Ascending aorta (tissue), 2 donors: ENCODE measurements around the gene MED27. TPM values are rescaled to one million over a fixed set of nuclear protein-coding genes. Genes with fewer than 3 reads are reported as not detected.
A peak's percentile ranks its signal among the peaks of the same experiment; 100 is the strongest.

ENCODE experiments used
- DNase-seq, 2 donors: peaks; one replicate each; pipeline ENCODE4 v3.0.0-alpha.2; 2019; ENCODE audit warnings: low spot score in 2 of 2
- H3K27ac ChIP-seq, 2 donors: fragments of 200-600 bp; sonication (generic); one replicate each; pipeline ENCODE4 v1.5.1; 2016 to 2017; ENCODE audit warnings: mild to moderate bottlenecking in 1 of 2
- H3K27me3 ChIP-seq: fragments of 200-600 bp; sonication (generic); one replicate; pipeline ENCODE4 v1.5.1; 2017
- H3K36me3 ChIP-seq, 2 donors: fragments of 200-600 bp; sonication (generic); one replicate each; pipeline ENCODE4 v1.5.1; 2016
- H3K4me1 ChIP-seq, 2 donors: fragments of 200-600 bp; sonication (generic); one replicate each; pipeline ENCODE4 v1.5.1; 2016 to 2017; ENCODE audit warnings: mild to moderate bottlenecking in 1 of 2
- H3K4me3 ChIP-seq, 2 donors: fragments of 200-600 bp; sonication (generic); one replicate each; pipeline ENCODE4 v1.5.1; 2016 to 2017; ENCODE audit warnings: mild to moderate bottlenecking in 1 of 2
- H3K9me3 ChIP-seq, 2 donors: fragments of 200-600 bp; sonication (generic); one replicate each; pipeline ENCODE4 v1.5.1; 2016
- CTCF ChIP-seq, 3 experiments: fragments of 200-600 bp in 2 of 3; fragments of 450-650 bp in 1 of 3; sonication (generic) in 2 of 3; IDR thresholded peaks; one replicate each; pipeline ENCODE4 v1.5.1; 2016 to 2019; ENCODE audit warnings: antibody characterized with exemption in 3 of 3, mild to moderate bottlenecking in 1 of 3, moderate library complexity in 1 of 3
- intact Hi-C: fragments of 100-400 bp; cut with DNase I; formaldehyde crosslinking; loops from one replicate; pipeline ENCODE4 v1.15.1; 2023
- total RNA-seq: library from RNA; depleted of rRNA; stranded (reverse); fragments of >200 nt; gene quantifications from one replicate; pipeline ENCODE4 v1.1.0, GENCODE V29; 2016

Gene MED27
- total RNA-seq, 1 donor from 2014 or later, result 19.4 TPM

GRCh38 chr9:132087438-132088030, 7.9 kb upstream of the MED27 start:
- no peak overlapping the region for H3K27ac ChIP-seq
- intact Hi-C loops, result no loop called here
- no peaks in the 10 kb centered on the region for H3K4me1 ChIP-seq
- no peak for DNase-seq
- H3K4me3 ChIP-seq, result no peak overlapping the region
- H3K27me3 ChIP-seq, result no peaks in the 10 kb centered on the region
- no peak for TF ChIP-seq CTCF (IDR thresholded peaks at IDR 0.05)
- H3K9me3 ChIP-seq, result no peaks in the 10 kb centered on the region
- H3K36me3 ChIP-seq, result no peaks in the 10 kb centered on the region

GRCh38 chr9:132082188-132082587, 2.5 kb upstream of the MED27 start:
- no peaks in the 10 kb centered on the region for H3K27me3 ChIP-seq
- intact Hi-C loops, result no loop called here

GRCh38 chr9:132078699-132079356, 839 bp downstream of the MED27 start:
- intact Hi-C loops, result loop anchor here (5.0 to 10.0 kb wide), 3 partner anchors 163 to 596 kb away; partner anchors contain the start of genes GTF3C4 and SETX
- peaks cover 0 to 35% of the 10 kb centered on the region in 2 donors for H3K4me1 ChIP-seq
- TF ChIP-seq CTCF (IDR thresholded peaks at IDR 0.05), result no peak

More at GRCh38 chr9:132082188-132082587, 2.5 kb upstream of the MED27 start:
- Histone ChIP-seq H3K9me3 (no peaks in the 10 kb centered on the region), H3K36me3 (peaks cover 0 to 1% of the 10 kb centered on the region in 2 donors), H3K4me1 (peaks cover 0 to 15% of the 10 kb centered on the region in 2 donors), H3K4me3 (no peak overlapping the region), H3K27ac (no peak overlapping the region)
- no peak for TF ChIP-seq CTCF (IDR thresholded peaks at IDR 0.05)
- no peak for DNase-seq

GRCh38 chr9:132077881-132078698, 1.6 kb downstream of the MED27 start:
- Histone ChIP-seq H3K9me3 (no peaks in the 10 kb centered on the region), H3K4me3 (peak overlapping the region; percentile 86 to 92), H3K4me1 (peaks cover 5 to 41% of the 10 kb centered on the region in 2 donors), H3K27ac (peak overlapping the region; percentile 10 to 75), H3K36me3 (peaks cover 4 to 14% of the 10 kb centered on the region in 2 donors), H3K27me3 (no peaks in the 10 kb centered on the region)
- no peak for TF ChIP-seq CTCF (IDR thresholded peaks at IDR 0.05)
- intact Hi-C loops, result loop anchor here (5.0 to 10.0 kb wide), 3 partner anchors 164 to 597 kb away; partner anchors contain the start of genes GTF3C4 and SETX
- peak in 1 of 2 donors; percentile 68 for DNase-seq

More at GRCh38 chr9:132078699-132079356, 839 bp downstream of the MED27 start:
- Histone ChIP-seq H3K4me3 (peak overlapping the region; percentile 86 to 92), H3K36me3 (peaks cover 4 to 14% of the 10 kb centered on the region in 2 donors), H3K27me3 (no peaks in the 10 kb centered on the region), H3K27ac (peak overlapping the region; percentile 10 to 75), H3K9me3 (no peaks in the 10 kb centered on the region)
- no peak for DNase-seq

GRCh38 chr9:132075853-132076252, 3.8 kb downstream of the MED27 start:
- intact Hi-C loops, result loop anchor here (5.0 to 10.0 kb wide), 3 partner anchors 166 to 599 kb away; partner anchors contain the start of genes GTF3C4 and SETX
- H3K4me1 ChIP-seq, result peaks cover 8 to 52% of the 10 kb centered on the region in 2 donors

More at GRCh38 chr9:132075853-132076252, 3.8 kb downstream of the MED27 start:
- Histone ChIP-seq H3K27ac (peak overlapping the region; percentile 65 to 75), H3K27me3 (no peaks in the 10 kb centered on the region), H3K9me3 (no peaks in the 10 kb centered on the region), H3K36me3 (peaks cover 4 to 14% of the 10 kb centered on the region in 2 donors), H3K4me3 (no peak overlapping the region)
- no peak for DNase-seq
- no peak for TF ChIP-seq CTCF (IDR thresholded peaks at IDR 0.05)
